Fibroblast of skin of right biceps (primary cell): ENCODE results near the gene LRRC3B.
"Not testable (repeated sequence)": the region's sequence is repeated elsewhere in the genome, so short reads cannot be mapped to it uniquely, and the experiment has no call there.

ENCODE experiments used
- DNase-seq: peaks from one replicate; pipeline ENCODE4 v3.0.0-alpha.2; 2013

LRRC3B gene

GRCh38 chr3:26622621-26623418 lies at the start of gene LRRC3B:
Gene LRRC3B (plus strand): TSS chr3:26622772. CDS start chr3:26709673, 86,901 bp downstream.
- no peak for DNase-seq

GRCh38 chr3:26574766-26575165 lies 47.8 kb upstream of the LRRC3B start:
- DNase-seq: no peak

DNA sequence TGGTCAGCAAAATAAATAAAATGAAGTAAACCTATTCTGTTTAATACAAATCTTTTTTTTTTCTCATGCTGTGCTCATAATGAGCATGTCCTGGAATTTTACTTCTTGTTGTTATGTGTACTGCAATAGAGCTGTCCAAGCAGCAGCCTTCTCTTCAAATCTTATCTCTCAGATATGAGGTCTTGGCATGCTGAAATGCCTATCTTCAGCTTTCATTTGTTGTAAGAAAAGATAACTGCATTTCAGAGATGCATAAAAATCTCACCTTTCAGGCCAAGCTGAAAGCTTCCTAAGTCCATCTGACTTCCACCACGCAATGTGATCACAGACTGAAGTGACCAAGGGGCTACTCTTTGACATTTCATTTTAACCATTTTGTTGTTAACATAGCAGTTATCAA lies 43.5 kb upstream of the LRRC3B start:
- DNase-seq: no peak

GRCh38 chr3:26587571-26587970 lies 35.0 kb upstream of the LRRC3B start:
- no peak for DNase-seq

DNA sequence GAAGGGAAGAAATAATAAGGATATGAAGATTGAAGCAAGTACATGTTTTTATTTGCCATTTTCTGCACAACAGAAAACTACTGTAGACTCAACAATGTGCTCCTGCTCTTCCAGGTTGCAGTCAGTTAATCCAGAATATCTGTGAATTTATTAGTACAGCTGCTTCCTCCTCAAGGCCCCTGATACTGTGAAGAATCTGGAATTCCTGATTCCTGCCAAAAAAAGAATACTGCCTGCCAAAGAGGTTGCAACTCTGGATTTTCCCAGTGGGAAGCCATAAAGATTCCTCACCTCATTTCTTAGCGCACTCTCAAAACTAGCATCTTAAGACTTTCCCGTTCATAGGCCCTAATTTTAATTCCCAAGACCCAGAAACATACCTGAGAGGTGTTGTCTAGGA lies 33.6 kb upstream of the LRRC3B start:
- no peak for DNase-seq

DNA sequence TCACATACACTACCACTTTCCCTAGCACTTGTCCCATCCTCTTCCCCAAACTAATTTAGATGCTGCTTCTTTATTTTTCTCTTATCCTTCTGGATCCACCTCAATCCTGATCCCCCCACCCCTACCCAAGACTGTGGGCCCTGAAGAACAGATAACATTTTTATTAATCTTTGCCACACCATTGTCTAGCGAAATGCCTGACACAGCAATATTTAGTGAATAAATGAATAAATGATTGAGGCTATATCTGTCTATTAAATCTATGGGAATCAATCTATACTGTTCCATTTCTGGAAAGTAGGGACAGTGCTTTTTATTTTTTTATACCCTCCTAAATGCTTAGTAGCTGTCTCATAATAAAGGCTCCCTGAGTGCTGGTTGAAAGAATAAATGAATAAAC lies 32.9 kb upstream of the LRRC3B start:
- no peak for DNase-seq

- DNase-seq: no peak
Measured at GRCh38 chr3:26590919-26591484, 31.6 kb upstream of the LRRC3B start.

DNA sequence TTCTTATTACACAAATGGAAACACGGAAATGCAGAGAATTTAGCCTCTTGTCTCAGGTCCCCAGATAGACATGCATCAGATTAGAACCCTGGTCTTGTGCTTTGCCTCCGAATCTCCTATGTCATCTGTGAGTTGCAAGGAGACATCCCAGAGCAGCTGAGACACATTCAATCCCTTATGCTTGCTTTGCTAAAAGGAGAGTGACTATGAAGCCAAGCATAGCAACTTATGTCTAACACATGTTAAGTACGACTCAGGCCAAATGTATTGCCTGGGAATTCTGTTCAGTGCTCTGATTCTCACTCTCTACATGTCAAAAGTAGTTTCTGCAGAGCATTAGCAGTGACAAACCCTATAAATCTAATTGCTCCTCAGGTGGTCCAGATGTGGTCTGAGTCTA lies 30.6 kb upstream of the LRRC3B start:
- DNase-seq: no peak

DNA sequence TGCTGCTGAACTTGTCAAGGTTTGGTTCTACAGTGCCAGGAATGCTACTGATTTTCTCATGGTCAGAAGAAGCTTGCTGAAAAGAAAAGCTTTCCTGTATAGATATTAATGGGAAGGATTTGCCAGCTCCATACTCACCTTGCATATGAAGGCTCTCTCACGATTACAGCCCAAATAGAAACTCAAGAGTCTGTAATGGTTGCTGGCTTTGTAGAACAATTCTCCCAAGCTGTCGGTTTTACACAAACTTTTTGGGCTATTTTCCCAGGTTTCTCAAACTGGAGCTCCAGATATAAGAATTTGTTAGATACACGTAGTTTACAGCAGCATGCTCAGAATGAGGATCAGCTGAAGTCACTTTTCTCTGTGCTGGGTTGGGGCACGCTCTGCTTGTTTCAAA lies 30.1 kb upstream of the LRRC3B start:
- no peak for DNase-seq

DNA sequence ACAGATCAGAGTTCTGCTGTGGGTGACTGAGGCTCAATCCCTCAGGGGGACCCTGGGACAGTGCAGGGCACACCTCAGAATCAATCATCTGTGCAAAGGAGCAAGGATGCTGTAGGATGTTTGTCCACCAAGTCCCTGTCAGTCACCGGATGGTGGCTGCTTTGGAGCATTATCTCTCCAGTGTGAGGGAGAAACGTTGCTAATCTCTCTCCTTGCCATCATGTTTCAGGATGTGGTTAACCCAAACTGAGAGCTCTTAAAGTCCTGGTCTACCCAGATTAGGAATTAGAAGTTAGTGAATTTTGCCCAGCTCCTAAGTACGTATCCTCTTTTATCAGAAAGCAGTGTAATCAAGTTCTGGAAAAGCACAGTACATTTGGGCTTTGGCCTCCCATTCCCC lies 26.2 kb upstream of the LRRC3B start:
- no peak for DNase-seq

DNA sequence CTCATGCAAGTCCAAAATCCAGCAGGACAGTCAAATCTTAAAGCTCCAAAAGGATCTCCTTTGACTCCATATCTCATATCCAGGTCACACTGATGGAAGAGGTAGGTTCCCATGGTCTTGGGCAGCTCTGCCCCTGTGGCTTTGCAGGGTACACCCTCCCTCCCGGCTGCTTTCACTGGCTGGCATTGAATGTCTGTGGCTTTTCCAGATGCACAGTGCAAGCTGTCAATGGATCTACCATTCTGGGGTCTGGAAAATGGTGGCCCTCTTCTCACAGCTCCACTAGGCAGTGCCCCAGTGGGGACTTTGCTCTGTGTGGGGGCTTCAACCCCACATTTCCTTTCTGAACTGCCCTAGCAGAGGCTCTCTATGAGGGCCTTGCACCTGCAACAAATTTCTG lies 19.3 kb upstream of the LRRC3B start:
- not testable (repeated sequence) for DNase-seq

- DNase-seq: not testable (repeated sequence)
Measured at GRCh38 chr3:26603771-26604170, 18.8 kb upstream of the LRRC3B start.

GRCh38 chr3:26614006-26614685 lies 8.4 kb upstream of the LRRC3B start:
- DNase-seq: no peak

DNA sequence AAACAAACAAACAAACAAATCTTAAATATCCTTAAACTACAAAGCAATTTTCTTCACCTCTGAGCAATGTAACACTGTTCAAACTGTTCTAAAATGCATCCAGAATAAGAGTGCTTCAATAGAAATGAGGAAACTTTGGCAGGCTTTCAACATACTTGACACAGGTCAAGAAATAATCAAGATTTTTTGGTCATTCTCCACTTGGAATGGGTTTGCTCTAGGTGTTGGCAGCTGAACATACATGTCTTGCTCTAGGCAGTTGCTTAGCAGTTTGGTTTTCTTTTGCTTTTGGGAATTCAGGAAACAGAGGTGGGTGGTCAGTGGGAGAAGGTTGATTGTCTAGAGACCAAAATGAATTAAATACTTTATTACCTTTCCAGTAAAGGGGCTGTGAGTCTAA lies 1.4 kb upstream of the LRRC3B start:
- DNase-seq: no peak

- no peak for DNase-seq
Measured at GRCh38 chr3:26621906-26622620, 509 bp upstream of the LRRC3B start.

- DNase-seq: no peak
Measured at GRCh38 chr3:26623419-26624208, 1.0 kb downstream of the LRRC3B start.

GRCh38 chr3:26624209-26624765 lies 1.7 kb downstream of the LRRC3B start:
- DNase-seq: no peak

DNA sequence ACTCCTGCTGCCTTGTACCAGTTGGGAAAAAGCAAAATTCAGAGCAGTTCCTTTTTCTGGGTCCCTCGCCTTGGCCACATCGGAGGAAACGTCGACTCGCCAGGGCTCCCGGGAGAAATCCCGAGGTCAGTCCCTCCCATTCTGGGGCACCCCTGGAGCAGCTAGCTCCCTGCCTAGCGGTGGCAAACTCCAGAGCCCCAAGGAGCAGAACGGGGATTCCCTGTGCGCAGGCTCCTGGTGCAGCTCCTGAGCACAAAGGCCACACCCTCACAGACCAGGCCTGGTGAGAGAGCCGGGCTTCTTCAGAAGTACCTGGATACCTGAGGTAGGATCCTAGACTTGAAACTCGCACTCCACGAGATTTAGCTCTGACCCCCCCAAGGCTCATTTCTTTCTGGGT lies 2.6 kb downstream of the LRRC3B start:
- DNase-seq: no peak

GRCh38 chr3:26627080-26627479 lies 4.5 kb downstream of the LRRC3B start:
- no peak for DNase-seq

- DNase-seq: no peak
Measured at GRCh38 chr3:26628915-26629314, 6.3 kb downstream of the LRRC3B start.

DNA sequence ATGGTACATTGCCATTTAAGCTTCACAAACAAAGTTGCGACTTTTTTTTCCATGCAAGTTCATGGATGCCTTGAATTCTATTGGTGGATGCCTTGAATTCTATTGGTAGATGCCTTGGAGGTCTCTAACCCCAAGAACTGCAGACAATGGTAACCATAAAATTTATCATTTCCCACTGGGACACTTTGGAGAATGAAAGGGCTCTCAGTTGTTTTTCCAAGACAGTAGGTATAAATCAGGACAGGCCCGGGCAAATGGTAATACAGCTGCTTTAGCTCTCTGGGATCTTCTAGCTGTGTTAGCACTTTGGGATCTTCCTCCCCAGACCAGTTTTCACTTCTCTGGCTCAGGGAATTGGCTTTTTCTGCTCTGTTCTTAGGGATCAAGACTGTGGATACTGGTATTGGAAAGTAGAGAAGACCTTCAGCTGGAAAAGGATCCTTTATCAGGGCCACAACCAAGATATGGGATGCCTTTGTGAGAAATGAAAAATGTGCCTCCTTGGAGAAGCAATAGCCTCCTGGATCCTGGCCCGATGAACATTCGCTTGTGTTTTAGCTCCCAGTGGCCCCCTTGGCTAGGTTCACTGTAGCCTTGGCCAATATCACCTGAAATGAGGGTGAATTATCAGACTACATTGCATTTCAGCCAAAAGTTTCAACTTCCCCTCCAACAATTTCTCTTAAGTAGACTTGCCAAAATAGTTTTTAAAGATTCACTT lies 8.3 kb downstream of the LRRC3B start:
- no peak for DNase-seq

DNA sequence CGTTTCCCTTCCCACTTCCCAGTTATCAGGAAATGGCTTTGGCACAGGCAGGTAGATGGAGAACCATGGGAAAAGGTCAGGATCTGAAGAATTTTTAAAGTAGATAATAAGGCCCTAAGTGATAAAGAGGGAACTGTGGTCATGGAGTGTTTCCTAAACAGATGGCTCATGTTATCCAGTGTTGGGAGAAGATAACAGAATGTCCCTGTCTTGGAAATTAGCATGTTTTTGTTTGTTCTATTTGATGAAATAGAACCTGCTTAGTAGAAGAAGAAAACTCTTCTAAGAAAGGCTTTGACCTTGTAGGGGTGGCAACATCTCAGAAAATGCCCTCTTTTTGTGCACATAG lies 8.8 kb downstream of the LRRC3B start:
- DNase-seq: no peak
